Renal cortical epithelial cell (primary cell): ENCODE measurements around the gene PLXDC1. TPM values are rescaled to one million over a fixed set of nuclear protein-coding genes. Genes with fewer than 3 reads are reported as not detected.
"Not testable (repeated sequence)": the region's sequence is repeated elsewhere in the genome, so short reads cannot be mapped to it uniquely, and the experiment has no call there.

ENCODE experiments used
- DNase-seq: peaks from one replicate; pipeline ENCODE4 v3.0.0-alpha.2; 2011; ENCODE audit warnings: low read depth
- total RNA-seq: library from RNA; depleted of rRNA; stranded (reverse); fragments of >200 nt; gene quantifications from 2 replicates; pipeline ENCODE4 v1.2.3, GENCODE V29; 2014

Gene PLXDC1
- total RNA-seq, 1 donor from 2014 or later: not detected

DNA sequence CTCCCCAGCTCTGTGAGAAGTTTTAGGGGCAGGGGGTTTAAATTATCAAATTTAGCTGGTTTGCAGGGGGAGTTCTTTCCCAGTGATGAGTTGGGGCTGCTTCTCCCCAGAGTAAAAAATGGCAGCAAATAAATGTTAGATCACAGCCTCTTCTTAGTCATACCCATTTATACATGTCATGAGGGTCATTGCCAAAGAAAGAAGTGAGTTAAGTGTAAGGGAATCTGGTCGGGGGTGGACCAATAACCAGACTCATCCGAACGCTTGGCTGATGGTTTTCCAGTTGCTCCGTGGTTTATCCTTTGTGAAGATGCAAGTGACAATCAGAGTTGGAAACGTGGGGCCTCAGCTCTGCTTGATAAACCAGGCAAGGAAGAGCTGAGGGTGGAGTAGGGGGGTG, 87.1 kb downstream of the PLXDC1 start:
- peak; percentile 28 for DNase-seq

DNA sequence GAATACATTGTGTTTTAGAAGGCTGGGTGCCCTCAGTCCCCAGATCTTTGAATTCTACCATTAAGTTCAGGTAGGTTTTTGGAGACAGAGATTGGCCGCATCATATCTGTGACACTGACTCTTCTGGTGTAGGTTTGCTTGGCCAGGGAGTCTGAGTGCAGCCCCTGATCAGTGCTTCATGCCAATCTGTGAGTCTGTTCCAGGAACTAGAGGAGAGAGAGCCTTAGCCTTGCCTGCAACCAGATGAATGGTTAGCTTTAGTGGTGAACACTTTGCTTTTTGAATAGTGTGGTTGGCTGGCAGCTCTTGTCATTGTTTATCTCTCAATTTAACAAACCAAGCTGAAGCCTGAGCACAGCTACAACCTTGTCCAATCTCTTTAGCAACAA, 87.8 kb downstream of the PLXDC1 start:
- no peak for DNase-seq

DNA sequence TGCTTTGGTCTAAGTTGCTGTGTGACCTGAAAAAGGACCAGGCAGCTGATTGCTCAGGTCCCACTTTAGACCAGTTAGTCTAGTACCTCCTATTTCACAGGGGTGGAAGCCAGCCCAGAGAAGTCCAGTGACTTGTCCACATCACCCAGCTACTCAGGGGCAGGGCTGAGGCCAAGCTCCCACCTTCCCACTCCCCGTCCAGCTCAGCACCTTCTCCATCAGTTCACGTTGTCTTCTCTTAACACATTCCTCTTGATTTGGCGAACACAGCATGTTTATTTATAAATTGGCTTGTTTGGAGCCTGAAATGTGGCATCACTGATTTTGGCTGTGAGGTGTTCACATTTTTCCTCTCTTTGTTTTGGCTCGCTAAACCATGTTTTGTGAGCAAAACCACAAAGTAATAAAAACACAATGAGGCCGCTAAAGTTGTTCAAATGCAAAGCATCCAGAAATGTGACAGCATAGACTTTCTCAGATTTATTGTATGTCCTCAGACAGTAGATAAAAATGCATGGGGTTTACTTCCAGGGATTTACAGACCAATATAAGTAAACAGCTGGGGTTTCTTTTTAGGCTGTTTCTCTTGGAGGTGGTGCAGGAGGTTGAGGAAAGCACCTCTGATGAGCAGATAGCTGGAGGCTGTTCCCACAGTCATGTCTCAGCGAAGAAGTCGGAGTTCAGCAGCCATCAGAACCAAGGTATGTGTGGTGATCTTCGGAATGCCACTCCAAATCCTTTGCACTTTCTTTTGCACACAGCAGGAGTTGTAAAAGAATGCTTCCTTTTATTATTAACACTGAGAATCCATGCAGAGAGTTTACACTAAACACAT, 88.4 kb downstream of the PLXDC1 start:
- DNase-seq: no peak

DNA sequence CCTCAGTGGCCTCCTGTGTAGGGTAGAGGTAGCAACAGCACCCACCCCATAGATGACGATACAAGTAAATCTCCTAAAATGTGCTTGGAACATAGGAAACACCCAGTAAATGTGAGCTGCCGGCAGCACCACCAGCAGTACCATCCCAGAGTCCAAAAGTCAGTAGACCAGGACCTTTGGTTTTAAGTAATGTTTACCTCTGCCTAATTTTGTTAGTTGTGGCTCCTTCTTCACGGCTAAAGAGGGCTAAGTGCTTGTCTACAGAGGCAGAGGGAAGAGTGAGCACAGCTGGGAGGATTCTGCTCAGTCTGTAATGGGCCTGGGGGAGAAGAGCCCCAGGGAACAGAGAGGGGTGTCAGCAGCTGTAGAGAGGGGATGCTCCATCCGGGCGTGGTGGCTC, 92.9 kb downstream of the PLXDC1 start:
- no peak for DNase-seq

DNA sequence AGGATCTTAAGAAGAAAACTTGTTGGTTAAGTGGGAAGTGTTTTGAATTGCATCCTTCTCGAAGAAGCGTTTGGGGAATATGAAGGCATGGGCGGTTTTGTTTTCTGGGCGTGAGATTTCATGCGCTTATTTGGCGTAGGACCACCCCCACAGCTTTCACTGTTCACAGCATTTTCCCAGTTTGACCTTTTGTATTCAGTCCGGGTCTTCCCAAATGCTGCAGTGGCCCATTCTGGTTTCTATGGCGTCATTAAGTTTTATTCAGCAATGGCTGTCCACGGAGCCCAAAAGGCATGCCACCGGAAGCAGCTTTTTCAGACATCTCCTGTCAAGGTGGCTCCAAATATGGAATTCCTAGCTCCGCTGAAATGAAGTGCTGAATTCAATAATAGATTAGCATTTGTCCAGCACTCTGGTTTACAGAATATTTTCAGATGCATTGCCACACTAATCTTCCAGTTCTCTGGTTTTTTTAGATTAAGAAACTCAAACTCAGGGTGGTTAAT, 93.7 kb downstream of the PLXDC1 start:
- DNase-seq: no peak

DNA sequence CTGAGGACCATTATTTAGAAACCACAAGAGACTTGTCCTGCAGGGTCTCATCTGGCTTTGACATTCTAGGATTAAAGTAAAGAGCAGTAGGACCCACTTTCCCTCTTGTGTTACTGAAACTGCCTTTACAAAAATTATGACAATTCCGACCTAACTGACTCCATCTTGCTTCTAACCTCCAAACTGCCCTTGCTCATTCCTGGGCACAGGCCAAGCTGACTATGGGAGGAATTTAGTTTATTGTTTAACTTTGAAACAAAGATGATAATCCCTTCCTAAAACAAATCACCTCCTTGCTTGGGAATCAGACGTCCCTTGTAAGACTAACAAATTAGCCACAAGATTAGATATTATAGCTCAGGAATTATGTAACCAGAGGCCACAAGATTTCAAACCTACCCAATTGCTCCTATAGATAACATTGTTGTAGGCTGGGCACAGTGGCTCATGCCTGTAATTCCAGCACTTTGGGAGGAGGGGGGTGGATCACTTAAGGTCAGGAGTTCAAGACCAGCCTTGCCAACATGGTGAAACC, 97.3 kb downstream of the PLXDC1 start:
- no peak for DNase-seq

DNA sequence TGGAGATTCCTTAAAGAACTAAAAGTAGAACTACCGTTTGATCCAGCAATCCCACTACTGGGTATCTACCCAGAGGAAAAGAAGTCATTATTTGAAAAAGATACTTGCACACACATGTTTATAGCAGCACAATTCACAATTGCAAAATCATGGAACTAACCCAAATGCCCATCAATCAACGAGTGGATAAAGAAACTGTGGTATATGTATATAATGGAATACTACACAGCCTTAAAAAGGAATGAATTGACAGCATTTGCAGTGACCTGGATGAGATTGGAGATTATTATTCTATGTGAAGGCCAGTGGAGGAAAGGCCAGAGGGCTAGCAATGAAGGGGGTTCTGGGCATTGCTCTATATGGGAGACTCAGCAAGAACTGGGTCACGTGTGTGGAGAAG, 99.0 kb downstream of the PLXDC1 start:
- not testable (repeated sequence) for DNase-seq

DNA sequence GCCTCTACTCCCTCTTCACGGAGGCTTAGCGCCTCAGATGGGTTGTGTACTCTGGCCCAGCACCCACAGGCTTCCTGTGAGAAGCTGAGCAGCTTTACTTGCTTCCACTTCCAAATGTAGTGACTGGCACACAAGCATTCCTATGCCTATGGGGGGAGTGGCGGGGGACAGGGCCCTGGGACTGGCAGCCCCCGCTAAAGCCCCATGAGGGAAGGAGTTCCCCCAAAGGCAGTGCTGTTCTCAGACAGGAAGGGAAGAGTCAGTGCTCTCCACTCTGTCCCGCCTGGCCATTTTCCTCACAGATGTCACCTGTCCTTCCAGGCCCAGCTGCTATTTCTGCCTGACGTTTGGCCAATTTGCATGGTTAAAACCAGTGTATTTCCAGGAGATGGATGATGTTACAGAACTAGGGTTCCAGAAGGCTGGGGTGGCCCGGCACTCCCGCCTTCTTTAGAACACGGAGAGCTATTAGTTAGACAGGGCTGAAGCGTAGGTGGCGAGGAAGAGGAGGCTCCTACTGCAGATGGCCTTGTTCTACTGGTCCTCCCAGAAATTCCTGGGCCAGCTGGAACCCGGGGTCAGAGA, 100.3 kb downstream of the PLXDC1 start:
- DNase-seq: no peak

DNA sequence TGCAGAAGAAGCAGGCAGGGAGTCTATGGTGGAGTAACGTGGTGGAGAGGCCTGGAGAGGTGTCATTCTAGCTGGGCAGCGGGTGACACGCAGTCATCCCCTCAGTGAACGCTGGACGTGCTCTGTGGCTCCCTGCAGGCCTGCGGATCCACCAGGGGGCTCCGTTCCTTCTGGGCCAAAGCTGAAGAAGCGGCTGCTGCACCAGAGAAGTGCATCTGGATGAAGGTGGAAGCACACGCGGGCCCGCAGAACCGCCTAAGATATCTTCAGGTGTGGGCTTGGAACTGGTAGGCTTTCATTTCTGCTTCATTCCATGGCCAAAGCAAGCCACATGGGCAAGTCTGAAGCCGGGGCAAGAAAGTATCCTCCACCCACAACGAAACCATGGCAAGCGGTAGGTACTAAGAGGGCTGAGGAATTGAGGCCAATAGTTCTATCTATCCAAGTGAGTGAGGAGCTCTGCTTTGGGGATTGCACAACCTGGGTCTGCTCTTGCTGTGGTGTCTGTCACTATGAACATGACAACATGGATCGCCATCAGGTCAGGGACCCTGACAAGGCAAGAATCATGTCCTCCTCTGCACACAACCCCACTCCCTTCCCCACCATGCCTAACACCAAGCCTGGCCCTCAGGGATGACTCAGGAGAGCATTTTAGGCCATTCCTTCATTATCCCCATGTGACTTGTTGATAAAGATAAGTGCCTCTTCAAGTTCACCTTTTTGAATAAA, 105.3 kb downstream of the PLXDC1 start:
- no peak for DNase-seq

DNA sequence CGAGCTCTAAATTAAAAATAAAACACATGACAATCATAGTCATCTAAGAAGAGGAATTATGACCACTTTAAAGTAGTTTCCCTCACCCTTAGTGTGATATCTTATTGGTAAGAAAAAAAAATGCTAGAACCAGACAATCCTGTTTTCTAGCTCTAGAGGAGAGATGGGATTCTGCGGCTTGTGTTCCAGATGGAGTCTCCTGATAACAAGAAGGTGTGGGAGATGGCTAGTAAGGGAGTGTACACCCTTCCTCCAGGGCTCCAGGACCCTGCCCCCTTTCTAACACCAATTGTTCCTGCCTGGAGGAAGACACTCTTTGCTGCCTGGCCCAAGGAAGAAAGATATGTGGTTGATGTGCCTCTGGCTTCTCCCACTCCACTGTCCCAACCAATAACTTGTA, 115.4 kb downstream of the PLXDC1 start:
- no peak for DNase-seq

DNA sequence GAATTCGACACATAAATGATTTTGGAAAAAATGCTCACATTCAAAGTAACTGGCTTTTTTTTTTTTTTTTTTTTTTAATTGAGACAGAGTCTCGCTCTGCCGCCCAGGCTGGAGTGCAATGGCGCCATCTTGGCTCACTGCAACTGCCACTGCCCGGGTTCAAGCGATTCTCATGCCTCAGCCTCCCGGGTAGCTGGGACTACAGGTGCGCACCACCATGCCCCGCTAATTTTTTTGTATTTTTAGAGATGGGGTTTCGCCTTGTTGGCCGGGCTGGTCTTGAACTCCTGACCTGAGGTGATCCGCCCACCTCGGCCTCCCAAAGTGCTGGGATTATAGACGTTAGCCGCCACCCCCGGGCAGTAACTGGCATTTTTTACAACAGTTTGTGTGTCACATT, 115.9 kb downstream of the PLXDC1 start:
- not testable (repeated sequence) for DNase-seq

DNA sequence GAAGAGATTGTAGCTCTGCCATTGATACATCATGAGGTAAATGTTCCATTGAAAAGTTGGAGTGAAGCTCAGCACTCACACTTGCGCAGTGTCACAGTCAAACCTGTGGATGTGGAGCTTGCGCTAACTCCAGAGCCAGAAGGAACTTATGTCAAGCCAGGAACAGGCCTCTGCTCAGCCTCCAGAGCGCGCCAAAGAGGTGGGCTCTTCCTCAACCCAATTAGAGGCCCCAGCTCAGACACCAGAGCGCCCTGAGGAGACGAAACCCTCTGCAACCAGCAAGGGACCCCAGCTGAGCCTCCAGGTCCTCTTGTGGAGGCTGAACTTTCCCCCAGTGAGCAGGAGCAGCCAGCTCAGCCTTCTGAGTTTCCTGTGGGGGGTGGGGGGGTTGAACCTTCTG, 122.7 kb downstream of the PLXDC1 start:
- DNase-seq: no peak

DNA sequence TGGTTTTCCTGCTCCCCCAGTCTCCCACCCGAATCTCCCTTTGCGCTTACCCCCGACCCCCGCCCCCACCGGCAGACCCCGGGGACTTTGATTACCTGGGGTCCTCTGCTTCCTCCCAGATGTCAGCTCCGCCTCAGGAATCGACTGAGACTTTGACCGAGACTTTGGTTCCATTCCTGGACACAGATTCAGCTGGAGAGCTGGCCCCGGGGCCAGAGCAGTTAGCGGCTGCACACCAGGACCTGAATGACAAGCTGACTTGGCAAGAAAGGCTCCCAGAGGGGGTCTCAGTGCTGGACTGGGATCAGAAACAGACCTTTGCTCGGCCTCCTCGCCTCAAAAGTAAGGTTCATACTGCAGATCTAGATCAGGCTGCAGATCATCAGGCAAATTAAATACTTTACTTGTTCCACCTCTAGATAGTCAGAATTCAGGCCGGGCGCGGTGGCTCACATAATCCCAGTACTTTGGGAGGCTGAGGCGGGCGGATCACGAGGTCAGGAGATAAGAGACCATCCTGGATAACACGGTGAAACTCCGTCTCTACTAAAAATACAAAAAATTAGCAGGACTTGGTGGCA, 123.9 kb downstream of the PLXDC1 start:
- DNase-seq: no peak

DNA sequence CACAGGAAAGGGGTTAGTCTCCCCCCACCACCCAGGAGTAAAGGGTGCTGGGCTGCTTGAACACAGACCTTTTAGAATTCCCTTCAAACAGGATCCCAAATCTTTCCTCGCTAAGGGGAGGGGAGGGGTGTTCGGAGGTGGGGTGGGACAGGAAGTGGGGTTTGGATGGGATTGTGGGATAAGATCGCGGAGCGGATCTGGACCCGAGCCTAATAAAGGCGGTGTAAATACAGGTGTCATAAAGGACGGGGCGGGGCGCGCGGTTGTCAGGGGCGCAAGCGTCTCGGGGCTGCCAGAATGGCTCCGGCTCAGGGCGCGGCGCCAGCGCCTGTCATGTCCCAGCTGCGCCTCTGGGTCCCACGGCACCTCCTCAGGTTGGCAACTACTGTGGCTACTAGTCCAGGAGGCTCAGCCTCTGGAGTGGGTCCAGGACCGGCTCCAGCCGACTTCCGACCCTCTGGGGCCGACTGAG, 124.4 kb downstream of the PLXDC1 start:
- DNase-seq: no peak

DNA sequence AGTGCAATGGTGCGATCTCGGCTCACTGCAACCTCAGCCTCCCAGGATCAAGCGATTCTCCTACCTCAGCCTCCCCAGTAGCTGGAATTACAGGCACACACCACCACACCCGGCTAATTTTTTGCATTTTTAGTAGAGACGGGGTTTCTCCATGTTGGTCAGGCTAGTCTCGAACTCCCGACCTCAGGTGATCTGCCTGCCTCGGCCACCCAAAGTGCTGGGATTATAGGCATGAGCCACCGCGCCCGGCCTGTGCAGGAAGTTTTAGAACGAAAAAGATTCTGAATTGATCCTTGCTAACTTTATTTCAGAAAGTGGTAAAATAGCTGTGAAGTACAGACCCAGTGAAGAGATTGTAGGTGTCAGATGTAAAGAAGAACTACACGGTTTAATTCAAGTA, 125.1 kb downstream of the PLXDC1 start:
- DNase-seq: not testable (repeated sequence)

DNA sequence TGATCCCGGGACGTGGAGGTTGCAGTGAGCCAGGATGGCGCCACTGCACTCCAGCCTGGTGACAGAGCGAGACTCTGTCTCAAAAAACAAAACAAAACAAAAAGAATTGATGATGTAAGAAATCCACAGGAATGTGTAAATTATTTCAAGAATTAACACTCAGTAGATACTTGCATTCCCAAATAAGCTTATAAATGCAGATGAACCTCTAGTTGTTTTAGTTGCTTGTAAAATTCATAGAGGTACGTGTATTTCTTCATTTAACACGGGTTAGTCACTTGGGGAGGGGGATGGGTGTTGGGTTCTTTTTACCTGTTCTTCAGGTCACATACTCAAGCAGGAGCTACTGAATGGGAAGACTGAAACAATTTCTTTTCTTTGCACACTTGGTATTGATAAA, 128.5 kb downstream of the PLXDC1 start:
- no peak for DNase-seq

DNA sequence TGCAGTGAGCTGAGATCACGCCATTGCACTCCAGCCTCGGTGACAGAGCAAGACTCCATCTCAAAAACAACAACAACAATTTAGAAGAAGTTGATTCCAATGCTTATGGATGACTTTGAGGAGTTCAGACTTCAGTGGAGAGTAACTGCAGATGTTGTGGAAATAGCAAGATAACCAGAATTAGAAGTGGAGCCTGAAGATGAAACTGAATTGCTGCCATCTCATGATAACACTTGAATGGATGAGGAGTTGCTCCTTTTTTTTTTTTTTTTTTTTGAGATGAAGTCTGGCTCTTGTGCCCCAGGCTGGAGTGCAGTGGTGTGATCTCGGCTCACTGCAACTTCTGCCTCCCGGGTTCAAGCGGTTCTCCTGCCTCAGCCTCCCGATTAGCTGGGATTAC, 131.4 kb downstream of the PLXDC1 start:
- not testable (repeated sequence) for DNase-seq

DNA sequence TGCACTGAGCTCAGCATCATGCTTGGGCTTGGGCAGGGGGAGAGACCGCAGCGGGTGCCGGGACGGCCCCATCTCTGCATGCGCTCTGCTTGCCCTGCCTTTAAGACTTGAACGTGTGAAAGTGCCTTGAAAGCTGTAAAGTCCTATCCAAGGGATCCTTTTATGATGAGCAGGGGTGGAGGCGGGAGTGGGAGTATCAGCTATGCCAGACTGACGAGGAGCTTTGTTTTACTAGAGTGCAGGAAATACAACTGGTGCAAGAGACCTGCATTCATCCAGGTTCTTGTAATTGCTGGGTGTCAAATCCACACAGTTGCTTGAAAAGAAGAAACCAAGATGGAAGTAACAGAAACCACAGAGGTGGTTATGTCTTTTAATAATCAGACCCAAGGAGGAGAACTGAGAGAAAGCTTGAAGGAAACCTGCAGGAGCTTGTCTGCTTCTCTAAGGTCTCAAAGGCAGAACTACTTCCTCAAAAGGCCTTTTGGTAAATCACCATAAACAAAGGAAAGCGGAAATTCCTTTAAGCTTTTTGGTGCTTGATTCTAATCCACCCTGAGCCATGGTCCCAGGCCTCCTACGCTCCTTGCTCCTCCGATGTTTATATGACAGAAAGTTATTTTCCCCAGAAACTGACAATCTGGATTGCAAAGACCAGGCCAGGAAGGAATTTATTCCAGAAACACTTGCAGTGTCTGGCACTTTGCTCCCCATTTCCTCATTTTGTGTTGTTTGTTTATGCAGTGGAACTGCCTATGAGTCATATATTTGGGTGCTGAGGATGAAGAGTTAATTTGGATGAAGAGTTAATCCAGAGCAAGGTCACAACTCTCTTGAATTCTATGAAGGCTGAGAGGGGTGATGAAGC, 132.9 kb downstream of the PLXDC1 start:
- no peak for DNase-seq

DNA sequence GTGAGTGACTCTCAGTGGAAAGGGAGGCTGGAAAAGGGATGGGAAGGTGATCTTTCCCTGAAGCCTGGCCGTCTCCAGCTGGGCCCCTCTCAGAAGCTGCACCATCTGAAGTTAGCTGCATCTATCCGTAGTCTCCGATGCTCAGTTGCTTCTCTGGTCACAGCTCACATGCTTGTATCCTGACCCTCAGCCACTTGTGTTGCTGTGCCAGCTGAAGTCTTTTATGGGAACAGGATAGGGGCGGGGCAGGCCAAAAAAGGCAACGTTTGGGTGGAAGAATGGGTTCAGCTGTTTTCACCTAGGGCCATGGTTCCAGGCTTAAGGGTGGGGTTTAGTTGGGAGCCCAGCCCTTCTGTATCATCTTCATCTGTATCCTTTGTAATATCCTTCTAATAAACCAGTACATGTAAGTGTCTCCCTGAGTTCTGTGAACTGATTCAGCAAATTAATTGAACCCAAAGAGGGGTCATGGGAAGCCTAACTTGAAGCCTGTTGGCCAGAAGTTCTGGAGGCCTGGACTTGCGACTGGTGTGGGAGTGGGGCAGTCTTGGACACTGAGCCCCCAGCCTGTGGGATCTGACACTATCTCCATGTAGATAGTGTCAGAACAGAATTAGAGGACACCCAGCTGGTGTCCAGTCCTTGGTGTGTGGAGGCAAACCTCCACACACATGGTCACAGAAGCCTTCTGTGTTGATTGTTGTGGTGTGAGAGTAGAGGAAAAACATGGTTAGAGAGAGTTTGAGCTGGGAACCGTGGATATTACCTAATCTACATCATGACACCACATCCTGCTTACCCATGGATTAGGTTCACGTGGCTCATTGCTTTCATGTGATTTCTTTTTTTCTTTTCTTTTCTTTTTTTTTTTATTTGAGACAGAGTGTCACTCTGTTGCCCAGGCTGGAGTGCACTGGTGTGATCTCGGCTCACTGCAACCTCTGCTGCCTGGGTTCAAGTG, 135.0 kb downstream of the PLXDC1 start:
- DNase-seq: peak; percentile 33

DNA sequence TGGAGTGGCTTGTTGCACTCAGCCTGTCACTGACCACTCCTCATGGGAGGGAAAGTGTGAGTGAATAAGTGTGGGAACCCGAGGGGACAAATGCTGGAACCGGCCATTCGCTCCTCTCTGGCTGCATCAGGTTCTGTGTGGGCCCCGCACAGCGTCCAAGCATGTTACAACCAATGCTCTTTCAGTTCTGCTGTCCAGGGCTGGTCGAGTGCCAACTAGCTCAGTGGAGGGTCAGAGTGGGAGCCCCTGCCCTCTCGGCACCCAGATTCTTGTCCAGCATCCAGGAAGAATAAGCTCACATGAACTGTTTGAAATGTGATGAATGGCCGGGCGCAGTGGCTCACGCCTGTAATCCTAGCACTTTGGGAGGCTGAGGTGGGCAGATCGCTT, 135.9 kb downstream of the PLXDC1 start:
- DNase-seq: no peak
